GM23248 (cell line): ENCODE results near the gene ALDH1L2.

ENCODE experiments used
- EZH2 ChIP-seq: fragments of 200-600 bp; sonication (generic); IDR thresholded peaks from 2 replicates; pipeline ENCODE4 v1.6.1; 2018; ENCODE audit warnings: antibody characterized with exemption, mild to moderate bottlenecking; ENCODE audit not compliant: insufficient read depth, poor library complexity, severe bottlenecking
- EZH2phosphoT487 ChIP-seq: fragments of 200-600 bp; sonication (generic); IDR thresholded peaks from 2 replicates; pipeline ENCODE4 v1.6.1; 2018; ENCODE audit warnings: antibody characterized with exemption, moderate library complexity, mild to moderate bottlenecking, low read depth; ENCODE audit not compliant: insufficient read depth

DNA sequence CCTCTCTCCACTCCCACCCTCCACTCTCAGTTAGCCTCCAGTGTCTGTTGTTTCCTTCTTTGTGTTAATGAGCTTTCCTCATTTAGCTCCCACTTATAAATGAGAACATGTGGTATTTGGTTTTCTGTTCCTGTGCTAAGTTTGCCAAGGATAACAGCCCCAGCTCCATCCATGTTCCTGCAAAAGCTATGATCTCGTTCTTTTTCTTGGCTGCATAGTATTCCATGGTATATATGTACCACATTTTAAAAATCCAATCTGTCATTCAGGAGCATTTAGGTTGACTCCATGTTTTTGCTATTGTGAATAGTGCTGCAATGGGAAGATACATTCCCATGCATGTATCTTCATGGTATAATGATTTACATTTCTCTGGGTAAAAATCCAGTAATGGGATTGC, 20.5 kb upstream of the ALDH1L2 start:
- no peak for TF ChIP-seq EZH2
- TF ChIP-seq EZH2phosphoT487: no peak
